CD4-positive, alpha-beta T cell treated with Interleukin-12 subunit alpha and Interleukin-12 subunit beta, for 1 hour (primary cell): ENCODE measurements around the gene PLEKHG4.

Experiments used
- DNase-seq: peaks from one replicate; pipeline ENCODE4 v3.0.0-alpha.2; 2020

The PLEKHG4 gene

DNA sequence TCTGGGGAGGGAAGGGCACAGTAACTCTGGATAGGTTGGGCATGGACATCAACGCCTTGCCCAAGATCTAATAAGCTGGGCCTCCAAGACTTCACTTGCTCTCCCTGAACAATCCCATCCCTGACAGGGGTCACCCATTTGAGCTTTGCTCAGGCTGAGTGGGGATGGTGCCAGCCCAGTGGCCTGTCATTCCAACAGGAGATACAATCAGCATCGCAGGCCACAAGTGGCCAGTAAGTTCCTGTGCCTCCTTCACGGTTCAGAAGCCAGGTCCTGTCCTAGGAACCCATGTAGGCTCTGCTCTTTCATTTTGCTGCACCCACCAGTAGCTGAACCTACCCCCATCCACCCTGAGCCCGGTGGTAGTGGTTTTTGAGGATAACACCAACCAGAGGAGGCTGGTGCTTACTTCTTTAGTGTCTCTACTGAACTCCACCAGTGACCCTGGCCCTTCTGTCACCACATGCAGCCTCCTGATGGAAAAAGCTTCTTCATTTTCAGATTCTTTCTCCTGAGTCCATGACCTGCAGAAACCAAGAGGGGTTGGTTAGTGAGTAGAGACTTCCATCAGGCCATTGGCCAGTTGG lies 14.9 kb downstream of the PLEKHG4 start:
- no peak for DNase-seq

DNA sequence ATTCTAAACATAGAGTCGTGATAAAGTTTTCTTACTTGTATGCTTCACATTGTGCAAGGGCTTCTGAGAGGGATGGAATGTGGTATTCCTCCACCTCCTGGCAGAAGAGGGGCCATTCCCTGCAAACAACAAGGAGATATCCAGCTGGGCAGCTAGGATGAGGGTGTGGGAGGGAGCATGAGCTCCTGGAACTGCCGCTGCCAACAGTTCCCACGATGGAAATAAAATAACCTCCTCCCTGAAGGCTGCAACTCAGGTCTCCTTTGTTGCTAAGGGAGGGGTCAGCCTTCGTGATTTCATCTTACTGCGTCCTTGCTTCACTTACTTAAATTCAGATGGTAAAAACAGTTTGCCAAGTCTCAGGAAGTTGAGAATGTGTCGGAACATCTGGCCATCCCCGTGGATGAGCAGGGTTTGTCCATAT lies 15.6 kb downstream of the PLEKHG4 start:
- no peak for DNase-seq

DNA sequence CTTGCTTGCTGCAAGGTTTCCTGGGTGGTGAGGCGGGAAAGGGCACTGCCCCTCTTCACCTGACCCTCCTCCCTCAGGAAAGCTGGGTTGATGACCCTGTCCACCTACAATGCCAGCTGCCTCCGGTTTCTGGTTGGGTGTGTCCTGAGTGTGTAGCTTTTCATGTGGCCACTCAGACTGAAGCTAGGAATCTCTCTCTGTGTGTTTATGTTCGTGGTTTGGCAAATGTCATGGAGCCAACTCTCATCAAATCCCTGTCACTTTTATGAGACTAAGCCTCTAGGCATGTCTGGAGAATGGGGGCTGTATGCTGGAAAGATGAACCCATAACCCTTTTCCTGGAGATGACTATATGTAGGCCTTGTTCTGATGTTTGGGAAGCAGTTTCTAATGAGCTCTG lies 17.1 kb downstream of the PLEKHG4 start:
- no peak for DNase-seq

DNA sequence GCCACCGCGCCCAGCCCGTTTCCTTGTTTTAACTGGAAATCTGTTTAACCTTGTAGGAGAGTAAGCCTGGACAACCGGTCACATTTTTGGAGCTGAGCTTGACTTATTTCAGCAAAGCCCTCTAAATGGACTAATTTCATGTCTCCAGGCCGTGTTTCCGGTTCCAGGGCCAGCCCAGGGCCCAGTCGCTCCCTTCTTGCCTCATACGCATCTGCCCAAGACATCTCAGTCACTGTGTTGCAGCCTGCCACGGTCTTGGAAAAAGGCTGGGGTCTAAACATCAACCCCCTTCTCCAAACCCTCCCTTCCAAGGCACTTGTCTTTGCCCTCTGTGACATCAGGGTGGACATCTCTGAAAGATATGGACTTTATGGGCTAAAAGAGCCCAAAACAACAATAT lies 18.9 kb downstream of the PLEKHG4 start:
- no peak for DNase-seq

DNA sequence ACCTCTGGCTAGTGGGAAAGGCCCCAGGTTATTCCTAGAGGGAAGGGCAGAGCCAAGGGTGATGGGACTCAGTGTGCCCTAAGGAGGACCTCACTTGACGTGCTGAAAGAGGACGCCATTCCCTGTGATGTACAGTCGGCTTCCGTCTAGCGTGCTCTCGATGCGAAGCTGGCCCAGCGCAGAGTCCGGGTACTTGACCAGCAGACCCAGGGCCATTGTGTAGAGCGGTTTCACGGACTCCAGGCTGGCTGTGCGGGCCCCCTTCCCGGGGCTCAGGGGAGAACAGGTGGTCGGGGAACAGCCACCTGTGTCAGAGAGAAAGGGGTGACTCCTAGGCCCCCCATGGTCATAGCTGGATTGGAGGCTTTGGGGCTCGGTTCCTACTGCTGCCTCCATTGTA lies 19.9 kb downstream of the PLEKHG4 start:
- DNase-seq = no peak

DNA sequence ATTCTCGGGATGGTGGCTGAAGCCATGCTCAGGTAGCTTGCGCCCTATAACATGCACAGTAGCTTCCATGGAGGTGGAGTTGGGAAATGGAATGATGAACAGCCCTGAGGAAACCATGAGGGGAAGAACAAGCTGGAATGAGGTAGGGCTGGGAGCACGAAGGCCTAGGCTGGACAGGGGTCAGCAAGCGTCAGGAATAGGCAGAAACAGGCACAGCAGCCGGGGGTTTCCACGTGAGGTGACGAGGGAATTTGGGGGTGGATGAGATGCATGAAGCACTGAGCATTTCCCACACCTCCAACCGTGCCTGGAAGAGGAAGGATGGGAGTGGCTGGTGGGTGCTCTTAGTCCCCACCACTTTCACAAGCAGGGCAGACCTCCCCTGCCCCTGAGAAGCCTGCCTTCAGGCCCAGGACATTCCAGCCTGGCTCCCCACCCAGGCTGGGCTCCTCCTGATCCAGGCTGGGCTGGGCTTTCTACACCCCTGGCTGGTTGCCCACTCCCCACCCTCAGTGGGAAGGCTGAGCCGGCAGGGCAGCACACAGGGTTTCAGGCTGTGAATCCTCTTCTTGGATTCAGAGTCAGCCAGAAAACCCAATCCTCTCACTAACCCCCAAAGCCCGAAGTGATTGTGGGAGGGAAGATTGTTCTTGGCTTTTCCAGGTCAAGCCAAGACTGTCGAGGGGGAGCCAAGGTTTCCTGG lies 21.9 kb downstream of the PLEKHG4 start:
- no peak for DNase-seq

DNA sequence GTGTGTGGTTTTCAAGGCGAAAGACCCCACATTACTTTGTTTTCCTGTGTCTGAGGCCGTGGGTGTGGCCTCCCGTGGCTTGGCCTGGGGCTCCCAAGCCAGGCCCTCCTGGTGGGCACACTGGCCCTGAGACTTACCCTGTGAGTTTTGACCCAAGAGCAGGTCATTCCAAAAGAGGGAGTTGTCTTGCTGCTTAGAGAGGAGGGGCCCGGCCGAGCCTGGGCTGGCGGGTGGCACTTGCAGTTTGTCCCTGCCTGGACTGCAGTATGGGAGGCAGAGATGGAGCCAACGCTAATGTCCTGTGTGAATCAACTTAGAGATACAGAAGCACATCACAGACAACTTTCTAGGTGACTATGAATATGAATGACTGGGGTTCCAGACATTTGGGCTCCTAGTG lies 22.7 kb downstream of the PLEKHG4 start:
- DNase-seq = no peak

DNA sequence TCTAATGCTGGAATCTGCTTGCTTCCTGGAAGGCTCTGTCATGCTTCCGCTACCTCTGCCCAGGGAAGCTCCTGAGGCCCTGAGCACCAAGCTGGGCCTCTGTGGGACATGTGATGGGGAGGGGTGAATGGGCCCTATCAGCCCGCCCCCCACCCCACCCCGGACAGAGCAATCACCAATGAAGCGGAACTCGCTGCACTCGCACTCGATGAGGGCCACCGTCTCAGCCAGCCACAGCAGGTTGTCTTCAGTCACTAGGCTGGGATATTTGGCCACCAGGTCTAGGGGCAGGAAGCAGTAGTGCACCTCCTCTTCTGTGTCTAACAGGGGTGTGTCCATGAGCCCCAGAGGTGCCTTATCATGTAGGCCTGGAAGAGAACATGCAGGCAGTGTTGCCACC lies 23.6 kb downstream of the PLEKHG4 start:
- no peak for DNase-seq

DNA sequence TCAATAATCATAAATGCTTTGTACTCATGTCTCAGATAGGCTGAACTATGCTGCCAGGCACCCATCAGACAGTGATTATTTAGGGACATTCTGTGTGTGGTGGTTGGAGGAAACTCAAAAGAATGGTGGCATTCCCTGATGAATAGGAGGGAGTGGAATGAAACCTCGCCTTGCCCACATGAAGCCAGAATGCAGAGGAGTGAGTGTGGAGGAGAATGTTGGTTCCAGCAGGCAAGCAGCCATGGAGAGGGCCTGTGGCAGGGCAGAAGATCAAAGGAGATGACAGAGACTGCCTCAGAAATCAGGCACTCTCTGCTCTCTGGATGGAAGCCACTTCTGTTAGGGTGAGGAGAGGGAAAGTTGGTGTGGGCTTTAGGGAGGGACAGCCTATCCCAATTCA lies 24.7 kb downstream of the PLEKHG4 start:
- DNase-seq = no peak

DNA sequence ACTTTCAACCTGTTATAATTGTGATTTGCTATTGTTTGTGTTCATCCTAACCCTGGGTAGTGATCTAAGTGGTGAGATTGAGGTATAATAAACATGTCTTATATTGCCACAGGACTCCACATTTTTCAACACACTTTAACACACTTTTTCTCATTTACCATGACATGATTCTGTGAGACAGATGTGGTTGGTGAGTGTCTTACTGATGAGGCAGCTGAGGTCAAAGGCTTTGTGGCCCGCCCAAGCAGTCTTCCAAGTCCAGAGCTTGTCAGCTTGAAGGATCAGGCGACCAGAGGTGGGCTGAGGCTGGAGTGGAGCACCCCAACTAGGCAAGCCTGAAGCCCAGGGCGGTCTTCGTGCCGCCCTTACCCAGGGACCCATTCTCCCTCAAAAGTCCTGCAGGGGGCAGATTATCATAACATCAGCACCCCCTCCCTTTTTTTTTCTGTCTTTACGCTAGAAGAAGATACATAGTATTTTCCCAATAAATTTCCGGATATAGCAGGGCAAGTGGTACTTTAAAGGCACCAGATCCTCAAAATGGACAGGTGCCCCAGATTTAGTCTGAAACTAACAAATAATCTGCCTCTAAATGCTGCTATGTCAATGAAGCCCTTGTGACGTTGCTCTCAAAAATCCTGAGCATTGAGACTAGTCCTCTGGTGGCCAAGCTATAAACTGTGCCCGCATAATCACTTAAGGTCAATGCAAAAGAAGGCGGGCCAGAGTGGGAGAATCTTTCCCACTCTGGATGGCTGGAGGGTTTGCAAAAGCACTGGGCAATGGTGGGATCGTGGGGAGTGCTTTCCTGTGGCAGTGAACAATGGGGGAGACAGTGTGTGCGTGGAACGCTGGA lies 26.1 kb downstream of the PLEKHG4 start:
- no peak for DNase-seq

DNA sequence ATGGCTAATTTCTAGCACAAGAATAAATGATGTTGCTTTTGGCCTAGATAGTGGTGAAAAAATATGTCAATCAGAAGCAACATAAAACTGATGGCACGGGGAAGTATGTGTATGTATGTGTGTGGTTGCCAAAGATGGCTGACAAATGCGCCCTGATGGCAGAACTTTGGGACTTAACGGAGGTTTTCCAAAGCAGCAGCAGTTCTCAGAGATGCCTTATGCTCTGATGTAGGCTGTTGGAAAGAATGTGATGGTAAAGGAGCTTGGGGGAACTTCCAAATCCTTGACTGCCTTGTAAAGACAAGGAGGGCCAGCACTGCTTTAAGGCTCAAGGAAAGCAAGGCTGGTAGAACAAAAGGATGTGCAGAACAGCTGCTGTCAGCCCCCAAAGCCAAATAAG lies 31.2 kb downstream of the PLEKHG4 start:
- DNase-seq = no peak

DNA sequence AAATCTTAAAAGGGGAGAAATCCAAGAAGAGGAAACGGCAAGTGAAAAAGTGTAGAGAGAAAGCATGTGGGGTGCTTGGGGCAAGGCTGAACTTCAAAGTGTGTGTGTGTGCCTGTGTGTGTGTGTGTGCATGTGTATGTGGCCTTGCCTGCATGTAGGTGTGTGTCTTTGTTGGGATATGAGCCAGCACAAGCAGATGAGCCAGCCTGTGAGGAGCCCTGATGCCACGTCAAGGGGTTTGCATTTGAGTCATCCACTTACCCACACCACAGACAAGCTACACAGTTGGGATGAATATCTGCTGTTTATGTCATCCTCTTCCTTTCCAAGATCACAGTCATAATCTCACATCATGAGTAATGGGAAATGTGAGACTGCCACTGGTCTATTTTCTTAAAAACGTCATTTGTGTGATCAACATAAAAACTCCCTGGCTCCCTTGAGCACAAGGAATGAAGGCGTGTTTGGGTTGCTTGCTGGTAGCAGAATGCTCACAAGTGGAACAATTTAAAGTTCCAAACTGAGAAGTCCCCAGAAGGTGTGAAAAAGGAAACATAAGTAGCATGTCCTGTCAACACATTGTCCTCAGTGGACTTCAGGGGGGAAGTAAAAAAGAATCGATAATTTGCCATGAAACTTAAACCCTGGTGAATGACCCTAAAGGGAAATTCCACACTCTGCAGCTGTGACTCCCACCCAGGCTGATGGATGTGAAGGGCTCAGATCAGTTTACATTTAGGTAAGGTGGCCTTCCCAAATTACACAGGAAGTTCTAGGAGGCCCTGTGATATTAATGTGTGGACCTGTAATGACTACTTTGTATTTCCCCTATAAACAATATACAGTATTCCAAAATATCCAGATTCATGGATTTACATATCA lies 32.5 kb downstream of the PLEKHG4 start:
- DNase-seq = no peak

DNA sequence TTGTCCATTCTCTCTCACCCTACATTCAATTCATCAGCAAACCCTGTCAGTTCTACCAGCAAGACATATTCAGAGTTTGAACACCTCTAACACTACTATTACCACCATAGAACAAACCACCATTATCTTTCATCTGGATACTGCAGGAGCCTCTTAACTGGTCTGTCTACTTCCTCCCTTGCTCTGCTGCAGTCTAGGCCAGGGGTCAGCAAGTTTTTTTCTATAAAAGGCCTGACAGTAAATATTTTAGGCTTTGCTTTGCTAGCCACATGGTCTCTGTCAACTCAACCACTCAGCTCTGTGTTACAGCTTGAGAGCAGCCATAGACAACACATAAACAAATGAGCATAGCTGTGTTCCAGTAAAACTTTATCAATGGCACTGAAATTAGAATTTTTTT lies 33.4 kb downstream of the PLEKHG4 start:
- no peak for DNase-seq

DNA sequence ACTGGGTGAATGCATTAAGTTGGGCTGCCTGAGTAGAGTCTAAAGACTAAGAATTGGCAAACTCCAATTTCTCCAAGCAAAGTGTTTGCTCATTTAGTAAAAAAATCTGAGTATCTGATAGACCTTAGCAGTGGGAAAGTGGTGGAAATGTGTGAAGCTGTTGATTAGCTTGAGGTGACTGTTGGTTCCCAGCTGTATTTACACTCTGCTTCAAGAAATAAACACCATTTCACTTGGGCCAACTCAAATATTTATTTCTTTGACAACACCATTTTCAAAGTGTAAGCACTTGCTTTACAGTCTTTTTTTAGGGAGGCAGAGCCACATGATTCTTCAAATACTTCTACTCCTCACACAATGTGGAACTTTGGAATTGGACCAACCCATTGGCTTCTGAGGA lies 38.5 kb downstream of the PLEKHG4 start:
- DNase-seq = no peak

DNA sequence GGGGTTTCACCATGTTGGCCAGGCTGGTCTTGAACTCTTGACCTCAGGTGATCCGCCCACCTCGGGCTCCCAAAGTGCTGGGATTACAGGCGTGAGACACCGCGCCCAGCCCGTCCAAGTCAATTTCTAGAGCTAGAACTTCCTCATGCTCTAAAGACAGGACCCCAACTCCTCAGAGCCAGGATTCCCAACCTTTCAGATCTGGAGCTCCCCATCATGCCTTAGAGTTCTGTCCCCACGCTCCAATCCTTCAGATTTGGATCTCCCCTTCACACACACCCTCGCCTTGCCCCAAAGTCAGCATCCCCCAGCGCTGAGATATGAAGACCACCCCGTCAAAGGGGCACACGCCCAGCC lies 46.8 kb downstream of the PLEKHG4 start:
- DNase-seq = no peak

DNA sequence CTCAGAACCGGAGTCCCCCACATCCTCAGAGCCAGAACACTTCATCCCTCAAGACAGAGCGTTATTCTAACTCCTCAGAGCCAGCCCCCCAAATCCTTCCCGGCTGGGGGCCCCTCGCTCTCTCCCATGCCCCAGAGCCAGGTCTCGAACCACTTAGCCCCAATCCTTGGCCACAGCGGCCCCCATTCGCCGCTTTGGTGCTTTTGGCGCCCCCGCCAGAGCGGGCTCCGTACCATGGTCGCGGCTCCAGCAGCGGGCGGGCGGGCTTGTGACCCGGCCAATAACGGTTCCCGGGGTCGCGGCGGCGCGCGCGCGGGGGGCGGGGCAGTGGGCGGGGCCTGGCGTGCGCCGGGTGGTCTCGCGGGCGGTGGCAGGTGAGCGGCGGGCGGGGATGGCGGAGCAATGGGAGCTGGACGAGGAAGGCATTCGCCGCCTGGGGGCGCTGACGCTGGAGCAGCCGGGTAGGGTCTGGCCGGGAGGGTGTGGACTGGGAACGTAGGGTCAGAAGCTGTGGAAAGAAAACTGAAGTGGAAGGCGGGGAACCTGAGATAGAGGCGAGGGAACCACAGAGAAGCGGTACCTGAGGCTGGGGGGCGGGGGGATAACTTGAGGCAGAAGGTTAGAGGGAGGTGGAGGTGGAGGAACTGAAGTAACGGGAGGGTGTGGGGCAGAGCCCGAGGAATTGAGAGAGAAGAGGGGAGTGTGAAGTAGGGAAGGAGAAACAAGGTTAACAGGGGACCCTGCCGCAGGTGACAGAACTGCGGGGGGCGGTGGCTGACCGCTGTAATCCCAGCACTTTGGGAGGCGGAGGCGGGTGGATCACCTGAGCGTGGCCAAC lies 47.4 kb downstream of the PLEKHG4 start, which contains the start of the genes KCTD19 and LRRC36:
TSS of gene KCTD19 (minus strand) at position 270 of the 838 bp plus-strand sequence. CDS start at position 236, 34 bp downstream.
TSS of gene LRRC36 (plus strand) at position 344 of the 838 bp plus-strand sequence. CDS start at position 392, 48 bp downstream.
- DNase-seq = peak; percentile 62

DNA sequence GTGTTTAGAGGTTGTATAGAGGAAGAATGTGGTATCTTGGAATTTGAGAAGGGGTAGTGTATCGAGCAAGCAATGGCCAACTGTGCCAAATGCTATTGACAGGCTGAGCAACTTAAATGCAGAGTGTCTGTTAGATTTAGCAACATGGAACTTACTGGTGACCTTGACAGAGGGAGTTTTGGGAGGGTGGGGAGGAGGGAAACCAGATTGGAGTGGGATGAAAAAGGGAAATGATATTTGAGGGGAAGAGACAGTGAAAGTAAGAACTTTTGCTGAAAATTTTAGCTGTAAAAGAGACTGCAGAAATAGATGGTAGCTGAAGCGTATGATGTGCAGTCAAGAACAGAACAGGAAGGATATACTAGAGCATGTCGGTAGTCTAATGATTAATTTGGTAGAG lies 48.4 kb downstream of the PLEKHG4 start:
- DNase-seq = no peak

DNA sequence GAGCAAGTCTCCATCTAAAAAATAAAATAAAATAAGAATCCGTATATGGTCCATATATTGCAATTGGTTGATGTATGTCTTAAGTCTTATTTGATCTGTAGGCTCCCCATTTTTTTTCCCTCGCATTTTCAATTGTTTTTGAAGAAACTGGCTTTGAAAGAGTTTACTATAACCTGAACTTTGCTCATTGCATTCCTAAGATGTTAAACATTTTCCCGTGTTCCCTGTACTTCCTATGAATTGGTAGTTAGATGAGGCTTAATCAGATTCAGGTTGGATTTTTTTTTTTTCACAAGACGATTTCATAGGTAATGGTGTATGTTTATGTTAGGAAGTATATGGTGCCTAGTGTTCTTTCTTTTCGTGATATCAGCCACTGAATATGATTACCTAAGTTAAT lies 50.6 kb downstream of the PLEKHG4 start:
- DNase-seq = no peak

DNA sequence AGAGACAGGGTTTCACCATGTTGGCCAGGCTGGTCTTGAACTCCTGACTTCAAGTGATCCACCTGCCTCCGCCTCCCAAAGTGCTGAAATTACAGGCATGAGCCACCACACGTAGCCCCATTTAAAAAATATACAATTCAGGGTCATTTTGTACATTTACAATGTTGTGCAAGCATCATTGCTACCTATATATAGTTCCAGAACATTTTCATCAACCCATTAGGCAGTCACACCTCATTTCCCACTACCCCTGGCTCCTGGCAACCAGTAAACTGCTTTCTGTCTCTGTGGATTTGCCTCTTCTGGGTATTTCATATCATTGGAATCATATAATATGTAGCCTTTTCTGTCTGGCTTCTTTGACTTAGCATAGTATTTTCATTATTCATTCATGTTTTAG lies 54.0 kb downstream of the PLEKHG4 start:
- no peak for DNase-seq

DNA sequence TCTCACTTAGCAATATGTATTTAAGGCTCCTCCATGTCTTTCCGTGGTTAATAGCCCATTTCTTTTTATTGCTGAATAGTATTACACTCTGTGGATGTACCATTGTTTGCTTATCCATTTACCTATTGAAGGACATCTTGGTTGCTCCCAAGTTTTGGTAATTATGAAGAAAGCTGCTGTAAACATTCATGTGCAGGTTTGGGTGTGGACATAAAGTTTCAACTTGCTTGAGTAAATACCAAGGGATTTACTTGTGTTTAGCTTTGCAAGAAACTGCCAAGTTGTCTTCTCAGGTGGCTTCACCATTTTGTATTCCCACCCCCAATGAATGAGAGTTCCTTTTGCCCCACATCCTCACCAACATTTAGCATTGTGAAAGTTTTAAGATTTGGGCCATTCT lies 56.8 kb downstream of the PLEKHG4 start:
- DNase-seq = no peak

DNA sequence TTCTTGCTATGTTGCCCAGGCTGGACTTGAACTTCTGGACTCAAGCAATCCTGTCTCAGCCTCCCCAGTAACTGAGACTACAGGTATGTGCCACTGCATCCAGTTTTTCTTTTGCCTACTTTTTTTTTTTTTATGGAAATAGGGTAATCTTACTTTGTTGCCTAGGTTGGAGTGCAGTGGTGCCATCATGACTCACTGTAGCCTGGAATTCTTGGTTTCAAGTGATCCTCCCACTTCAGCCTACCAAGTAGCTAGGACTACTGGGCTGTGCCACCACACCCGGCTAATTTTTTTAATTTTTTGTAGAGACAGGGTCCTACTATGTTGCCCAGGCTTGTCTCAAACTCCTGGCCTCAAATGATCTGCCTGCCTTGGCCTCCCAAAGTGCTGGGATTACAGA lies 57.3 kb downstream of the PLEKHG4 start:
- DNase-seq = no peak
